GM06990 (cell line): ENCODE data around the gene AKAP13.

Experiments used
- DNase-seq: peaks from one replicate; pipeline ENCODE4 v3.0.0-alpha.2; 2011; ENCODE audit not compliant: insufficient read length; ENCODE audit errors: extremely low read depth
- H3K27me3 ChIP-seq: replicated peaks from 2 replicates; pipeline ENCODE4 v1.6.0; 2011; ENCODE audit warnings: low read length; ENCODE audit not compliant: control insufficient read depth, insufficient read depth
- H3K36me3 ChIP-seq: 2 replicates; pipeline ENCODE4 v1.5.1; 2011; ENCODE audit warnings: low read length; ENCODE audit not compliant: control insufficient read depth, insufficient read depth
- H3K4me3 ChIP-seq: replicated peaks from 2 replicates; pipeline ENCODE4 v1.5.1; 2011; ENCODE audit warnings: low read depth, mild to moderate bottlenecking, control low read depth, low read length
- TF ChIP-seq, protein P1 (sequence below): IDR thresholded peaks from 2 replicates; pipeline ENCODE4 v1.5.1; 2011; ENCODE audit warnings: low read length, control low read depth, mild to moderate bottlenecking, inconsistent platforms; ENCODE audit not compliant: insufficient read depth, poor library complexity, severe bottlenecking

The AKAP13 gene

DNA sequence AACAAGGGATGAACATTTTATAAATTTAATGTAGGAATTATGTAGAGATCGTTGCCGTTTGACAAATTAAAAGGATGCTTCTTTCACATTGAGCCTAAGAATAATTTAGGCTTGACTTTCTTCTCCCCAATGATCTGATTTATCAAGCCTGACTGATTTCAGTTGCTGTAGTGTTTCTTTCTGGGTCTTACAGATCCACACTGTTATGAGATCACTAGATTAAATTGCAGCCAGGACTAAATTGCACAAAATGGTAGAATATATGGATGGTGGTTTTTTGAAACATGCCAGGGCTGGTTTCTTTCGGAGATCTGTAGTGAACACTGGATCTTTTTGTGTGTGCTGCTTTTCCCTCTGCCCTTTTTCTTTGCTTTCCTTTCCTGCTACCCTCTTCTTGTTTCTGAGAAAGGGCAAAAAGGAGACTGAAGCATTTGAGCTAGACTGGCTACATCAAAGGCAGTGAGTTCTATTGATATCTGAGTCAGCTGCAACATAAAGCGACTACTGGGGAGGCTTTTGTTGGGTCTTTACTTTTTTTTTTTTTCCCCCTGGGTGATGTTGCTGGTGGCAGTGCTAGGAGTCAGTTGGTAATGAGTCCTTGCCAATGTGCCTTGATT is 83.0 kb downstream of the AKAP13 start:
- H3K27me3 ChIP-seq: no peaks in the 10 kb centered on the region
- no peak for DNase-seq
- no peaks in the 10 kb centered on the region for H3K36me3 ChIP-seq
- H3K4me3 ChIP-seq: no peak overlapping the region
- TF ChIP-seq, protein P1, sequence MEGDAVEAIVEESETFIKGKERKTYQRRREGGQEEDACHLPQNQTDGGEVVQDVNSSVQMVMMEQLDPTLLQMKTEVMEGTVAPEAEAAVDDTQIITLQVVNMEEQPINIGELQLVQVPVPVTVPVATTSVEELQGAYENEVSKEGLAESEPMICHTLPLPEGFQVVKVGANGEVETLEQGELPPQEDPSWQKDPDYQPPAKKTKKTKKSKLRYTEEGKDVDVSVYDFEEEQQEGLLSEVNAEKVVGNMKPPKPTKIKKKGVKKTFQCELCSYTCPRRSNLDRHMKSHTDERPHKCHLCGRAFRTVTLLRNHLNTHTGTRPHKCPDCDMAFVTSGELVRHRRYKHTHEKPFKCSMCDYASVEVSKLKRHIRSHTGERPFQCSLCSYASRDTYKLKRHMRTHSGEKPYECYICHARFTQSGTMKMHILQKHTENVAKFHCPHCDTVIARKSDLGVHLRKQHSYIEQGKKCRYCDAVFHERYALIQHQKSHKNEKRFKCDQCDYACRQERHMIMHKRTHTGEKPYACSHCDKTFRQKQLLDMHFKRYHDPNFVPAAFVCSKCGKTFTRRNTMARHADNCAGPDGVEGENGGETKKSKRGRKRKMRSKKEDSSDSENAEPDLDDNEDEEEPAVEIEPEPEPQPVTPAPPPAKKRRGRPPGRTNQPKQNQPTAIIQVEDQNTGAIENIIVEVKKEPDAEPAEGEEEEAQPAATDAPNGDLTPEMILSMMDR: no peak

DNA sequence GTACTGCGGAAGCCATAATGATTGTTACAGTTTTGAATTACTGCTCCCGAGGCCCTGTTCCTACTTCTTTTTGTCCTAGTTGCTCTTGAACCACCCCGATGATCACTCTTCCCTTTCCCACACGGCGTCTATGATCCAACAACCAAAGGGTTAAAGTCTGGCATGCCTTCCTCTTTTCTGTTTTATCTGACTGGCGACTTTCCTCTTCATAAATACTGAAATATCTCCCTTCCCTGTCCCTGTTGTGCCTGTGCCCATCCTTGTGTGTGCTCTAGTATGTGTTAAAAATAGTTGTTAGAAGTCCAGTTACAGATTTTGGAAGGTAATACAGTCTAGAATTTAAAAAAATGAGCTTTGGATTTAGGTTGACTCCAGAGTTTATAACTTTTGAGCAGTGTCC is 83.6 kb downstream of the AKAP13 start:
- no peak for DNase-seq
- Histone ChIP-seq H3K27me3 (no peaks in the 10 kb centered on the region), H3K36me3 (no peaks in the 10 kb centered on the region), H3K4me3 (no peak overlapping the region)
- TF ChIP-seq, protein P1: no peak

DNA sequence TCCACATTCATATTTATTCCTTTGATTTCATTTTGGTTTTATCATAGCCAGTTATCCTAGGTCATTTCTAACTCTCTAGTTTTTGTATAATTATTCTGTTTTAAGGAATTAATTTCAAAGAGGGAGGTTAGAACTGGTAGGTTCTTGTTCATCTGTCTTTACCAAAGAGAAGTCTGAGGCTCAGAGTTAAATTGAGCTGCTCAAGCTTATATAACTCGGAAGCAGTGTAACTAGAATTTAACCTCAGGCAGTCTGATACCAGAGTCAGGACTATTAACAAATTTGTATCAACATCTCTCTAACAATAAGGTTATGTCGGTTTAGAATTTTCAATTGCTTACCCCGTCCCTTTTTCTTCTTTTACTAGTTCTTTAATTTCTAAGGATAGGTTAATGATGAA is 84.1 kb downstream of the AKAP13 start:
- H3K27me3 ChIP-seq: no peaks in the 10 kb centered on the region
- H3K4me3 ChIP-seq: no peak overlapping the region
- H3K36me3 ChIP-seq: no peaks in the 10 kb centered on the region
- DNase-seq: no peak
- TF ChIP-seq, protein P1: no peak

DNA sequence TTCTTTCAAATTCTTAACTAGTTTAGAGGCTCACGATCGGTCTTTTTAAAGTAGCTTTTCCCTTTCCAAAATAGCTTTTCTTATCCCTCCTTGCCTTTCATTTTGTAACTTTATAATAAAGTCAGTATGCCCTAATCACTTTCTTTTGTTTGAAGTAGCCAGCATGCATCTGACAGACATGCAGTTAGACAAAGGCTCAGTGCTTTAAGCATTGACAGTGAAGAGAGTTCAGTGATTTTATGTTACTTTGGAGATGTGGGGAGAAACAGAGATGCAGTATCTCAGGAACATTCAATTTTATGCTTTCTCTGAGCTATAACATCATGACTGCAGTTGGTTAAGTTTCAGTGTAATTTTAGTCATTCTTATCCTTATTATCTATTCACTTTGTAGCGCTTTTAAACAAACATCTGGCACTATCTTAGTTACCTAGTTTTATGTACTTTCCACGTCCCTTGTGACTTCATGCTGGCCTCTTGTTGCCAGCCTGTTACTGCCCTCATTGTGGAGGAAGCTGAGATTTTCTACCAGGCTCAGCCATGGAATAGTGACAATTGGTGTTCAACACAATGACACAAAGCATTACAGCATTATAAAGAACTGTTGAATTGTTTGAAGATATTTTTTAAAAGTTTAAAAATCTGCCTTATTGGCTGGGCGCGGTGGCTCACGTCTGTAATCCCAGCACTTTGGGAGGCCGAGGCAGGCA is 90.3 kb downstream of the AKAP13 start:
- Histone ChIP-seq H3K4me3 (no peak overlapping the region), H3K27me3 (no peaks in the 10 kb centered on the region), H3K36me3 (no peaks in the 10 kb centered on the region)
- TF ChIP-seq, protein P1: no peak
- no peak for DNase-seq

DNA sequence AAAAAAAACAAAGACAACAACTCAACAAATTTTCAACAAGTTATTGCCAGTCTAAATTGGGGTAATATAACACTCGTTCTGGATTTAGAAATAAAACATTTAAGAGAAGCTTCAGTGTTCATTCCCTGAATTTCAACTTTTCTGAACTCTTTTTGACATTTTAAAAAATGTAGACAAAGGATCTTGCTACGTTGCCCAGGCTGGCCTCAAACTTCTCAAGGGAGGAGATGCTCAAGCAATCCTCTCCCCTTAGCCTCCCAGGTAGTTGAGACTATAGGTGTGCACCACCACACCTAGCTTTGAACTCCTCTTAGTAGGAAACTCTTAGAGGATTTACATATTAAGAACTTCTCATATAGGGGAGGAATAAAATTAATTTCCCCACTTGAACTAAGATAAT is 91.9 kb downstream of the AKAP13 start:
- Histone ChIP-seq H3K27me3 (no peaks in the 10 kb centered on the region), H3K36me3 (no peaks in the 10 kb centered on the region), H3K4me3 (no peak overlapping the region)
- TF ChIP-seq, protein P1: no peak
- no peak for DNase-seq
